SK-N-SH (cell line): ENCODE data around the gene TMCO4. TPM values are rescaled to one million over a fixed set of nuclear protein-coding genes. Genes with fewer than 3 reads are reported as not detected.
"Not testable (repeated sequence)": the region's sequence is repeated elsewhere in the genome, so short reads cannot be mapped to it uniquely, and the experiment has no call there.

Experiments
- CTCF ChIA-PET: fragments of 300-600, 350-600 bp; formaldehyde crosslinking; extraction: SDS; loops from one replicate; lab custom pipeline; 2021; lab: Yijun Ruan, JAX
- POLR2A ChIA-PET: fragments of 350-600 bp; sonication (Branson Sonifier 250); formaldehyde crosslinking; extraction: SDS; loops from one replicate; lab custom pipeline; 2020; ENCODE audit warnings: antibody characterized with exemption, inconsistent platforms; lab: Yijun Ruan, JAX
- DNase-seq: peaks from one replicate; pipeline ENCODE4 v3.0.0; 2012
- H2AFZ ChIP-seq: fragments of 200-600 bp; sonication (generic); 2 replicates; pipeline ENCODE4 v1.8.1; 2016; ENCODE audit warnings: antibody characterized with exemption, mild to moderate bottlenecking, low read depth
- H3F3A ChIP-seq: fragments of 200-600 bp; sonication (generic); replicated peaks from 2 replicates; pipeline ENCODE3; 2016; ENCODE audit warnings: antibody characterized with exemption, mild to moderate bottlenecking; ENCODE audit not compliant: insufficient read depth
- H3K27ac ChIP-seq, 2 experiments: fragments of 200-500 bp in 1 of 2; fragments of 200-600 bp in 1 of 2; sonication (Bioruptor generic) in 1 of 2; sonication (generic), shearing (Covaris generic) in 1 of 2; 2 replicates each; pipeline versions ENCODE4 v1.5.1 to v1.6.1; 2014 to 2016; ENCODE audit warnings: low read depth in 2 of 2, inconsistent platforms in 1 of 2, low read length in 1 of 2, mild to moderate bottlenecking in 1 of 2, mixed read lengths in 1 of 2
- H3K27me3 ChIP-seq: fragments of 200-600 bp; sonication (generic), shearing (Covaris generic); 2 replicates; pipeline ENCODE4 v1.6.1; 2016; ENCODE audit warnings: mixed run types; ENCODE audit not compliant: insufficient read depth
- H3K36me3 ChIP-seq, 2 experiments: fragments of 200-500 bp in 1 of 2; fragments of 200-600 bp in 1 of 2; sonication (Bioruptor generic) in 1 of 2; sonication (generic) in 1 of 2; replicated peaks in 1 of 2; 2 replicates each; pipeline versions ENCODE3 to v1.5.1; 2014 to 2016; ENCODE audit warnings: low read length in 1 of 2, mild to moderate bottlenecking in 1 of 2; ENCODE audit not compliant: insufficient read depth in 2 of 2, control insufficient read depth in 1 of 2
- H3K4me1 ChIP-seq, 2 experiments: fragments of 200-500 bp in 1 of 2; fragments of 200-600 bp in 1 of 2; sonication (Bioruptor generic) in 1 of 2; sonication (generic), shearing (Covaris generic) in 1 of 2; 2 replicates each; pipeline versions ENCODE4 v1.5.1 to v1.6.1; 2014 to 2016; ENCODE audit warnings: low read depth in 1 of 2, low read length in 1 of 2, mixed run types in 1 of 2; ENCODE audit not compliant: insufficient read depth in 2 of 2, control insufficient read depth in 1 of 2
- H3K4me2 ChIP-seq: fragments of 200-600 bp; sonication (generic), shearing (Covaris generic); 2 replicates; pipeline ENCODE4 v1.6.1; 2017; ENCODE audit warnings: mixed run types
- H3K4me3 ChIP-seq, 2 experiments: fragments of 200-500 bp in 1 of 2; fragments of 200-600 bp in 1 of 2; sonication (Bioruptor generic) in 1 of 2; sonication (generic), shearing (Covaris generic) in 1 of 2; 2 replicates each; pipeline versions ENCODE4 v1.5.1 to v1.8.1; 2014 to 2016; ENCODE audit warnings: low read depth in 2 of 2, inconsistent platforms in 1 of 2, low read length in 1 of 2, mild to moderate bottlenecking in 1 of 2, mixed read lengths in 1 of 2, moderate library complexity in 1 of 2
- H3K79me2 ChIP-seq: fragments of 200-600 bp; sonication (generic); 2 replicates; pipeline ENCODE4 v1.8.1; 2017; ENCODE audit warnings: mild to moderate bottlenecking; ENCODE audit not compliant: insufficient read depth
- H3K9ac ChIP-seq: fragments of 200-600 bp; sonication (generic); 2 replicates; pipeline ENCODE4 v1.6.1; 2017; ENCODE audit warnings: mixed run types
- H3K9me2 ChIP-seq: fragments of 200-600 bp; sonication (generic); 2 replicates; pipeline ENCODE4 v1.6.1; 2017; ENCODE audit warnings: mixed run types
- H3K9me3 ChIP-seq: fragments of 200-600 bp; sonication (generic); 2 replicates; pipeline ENCODE4 v1.6.1; 2017; ENCODE audit warnings: mixed run types, mild to moderate bottlenecking, moderate library complexity
- H4K20me1 ChIP-seq: fragments of 200-600 bp; sonication (generic); 2 replicates; pipeline ENCODE4 v1.6.1; 2017; ENCODE audit warnings: mild to moderate bottlenecking, mixed run types; ENCODE audit not compliant: insufficient read depth
- EZH2phosphoT487 ChIP-seq: fragments of 200-600 bp; sonication (generic); IDR thresholded peaks from 2 replicates; pipeline ENCODE4 v1.6.1; 2017; ENCODE audit warnings: low read depth, mixed run types, mild to moderate bottlenecking, antibody characterized with exemption, moderate library complexity, borderline replicate concordance
- JUND ChIP-seq: IDR thresholded peaks from 2 replicates; pipeline ENCODE4 v1.4.0; 2012
- MXI1 ChIP-seq: IDR thresholded peaks from 2 replicates; pipeline ENCODE4 v1.6.1; 2012; ENCODE audit warnings: mild to moderate bottlenecking, low read depth, low read length, improper control_type of control experiment
- RFX5 ChIP-seq: IDR thresholded peaks from 2 replicates; pipeline ENCODE4 v1.6.1; 2012; ENCODE audit warnings: mild to moderate bottlenecking, improper control_type of control experiment, low read length
- TAF1 ChIP-seq: IDR thresholded peaks from 2 replicates; pipeline ENCODE4 v1.6.1; 2012; ENCODE audit warnings: low read depth, mild to moderate bottlenecking, low read length, moderate library complexity, borderline replicate concordance
- WGBS: methylation state at CpG from one replicate; pipeline ENCODE4 v1.1.6; 2017; ENCODE audit warnings: low lambda C conversion rate; 5-methylcytosine and 5-hydroxymethylcytosine counted together
- polyA plus RNA-seq, 3 experiments: library from polyadenylated mRNA; depleted of rRNA; stranded (reverse); fragments of >200 nt; gene quantifications; 2 replicates each; pipeline ENCODE4 v1.2.3, GENCODE V29; 2012
- TF ChIP-seq, protein P1 (sequence below): IDR thresholded peaks from 2 replicates; pipeline ENCODE4 v1.6.1; 2012; ENCODE audit warnings: mild to moderate bottlenecking, low read depth, low read length, moderate library complexity
- TF ChIP-seq, protein P2 (sequence below): fragments of 150-350 bp; IDR thresholded peaks from 2 replicates; pipeline ENCODE4 v1.6.1; 2016; ENCODE audit warnings: mild to moderate bottlenecking, low read depth, low read length

Gene TMCO4
- polyA plus RNA-seq, 1 of the 3 experiments (the other 2 are of a cell fraction): 4.2 TPM

DNA sequence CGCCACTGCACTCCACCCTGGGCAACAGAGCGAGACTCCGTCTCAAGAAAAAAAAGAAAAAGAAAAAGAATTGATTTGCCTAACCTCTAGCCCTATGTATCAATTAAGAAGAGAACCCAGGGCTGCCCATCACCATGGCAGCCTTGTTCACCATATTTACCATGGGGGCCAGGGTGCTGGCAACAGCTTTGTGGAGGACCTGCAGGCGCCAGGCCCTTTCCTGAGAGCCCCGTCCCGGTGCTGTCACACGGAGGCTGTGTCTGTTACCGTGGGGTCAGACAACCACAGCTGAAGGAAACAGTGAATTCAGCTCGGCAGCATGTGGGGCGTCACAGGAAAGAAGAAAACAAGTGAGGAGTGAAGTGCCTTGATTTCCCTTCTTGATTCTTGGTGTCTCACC, 162.1 kb downstream of the TMCO4 start (continued):
- TF ChIP-seq, protein P1, sequence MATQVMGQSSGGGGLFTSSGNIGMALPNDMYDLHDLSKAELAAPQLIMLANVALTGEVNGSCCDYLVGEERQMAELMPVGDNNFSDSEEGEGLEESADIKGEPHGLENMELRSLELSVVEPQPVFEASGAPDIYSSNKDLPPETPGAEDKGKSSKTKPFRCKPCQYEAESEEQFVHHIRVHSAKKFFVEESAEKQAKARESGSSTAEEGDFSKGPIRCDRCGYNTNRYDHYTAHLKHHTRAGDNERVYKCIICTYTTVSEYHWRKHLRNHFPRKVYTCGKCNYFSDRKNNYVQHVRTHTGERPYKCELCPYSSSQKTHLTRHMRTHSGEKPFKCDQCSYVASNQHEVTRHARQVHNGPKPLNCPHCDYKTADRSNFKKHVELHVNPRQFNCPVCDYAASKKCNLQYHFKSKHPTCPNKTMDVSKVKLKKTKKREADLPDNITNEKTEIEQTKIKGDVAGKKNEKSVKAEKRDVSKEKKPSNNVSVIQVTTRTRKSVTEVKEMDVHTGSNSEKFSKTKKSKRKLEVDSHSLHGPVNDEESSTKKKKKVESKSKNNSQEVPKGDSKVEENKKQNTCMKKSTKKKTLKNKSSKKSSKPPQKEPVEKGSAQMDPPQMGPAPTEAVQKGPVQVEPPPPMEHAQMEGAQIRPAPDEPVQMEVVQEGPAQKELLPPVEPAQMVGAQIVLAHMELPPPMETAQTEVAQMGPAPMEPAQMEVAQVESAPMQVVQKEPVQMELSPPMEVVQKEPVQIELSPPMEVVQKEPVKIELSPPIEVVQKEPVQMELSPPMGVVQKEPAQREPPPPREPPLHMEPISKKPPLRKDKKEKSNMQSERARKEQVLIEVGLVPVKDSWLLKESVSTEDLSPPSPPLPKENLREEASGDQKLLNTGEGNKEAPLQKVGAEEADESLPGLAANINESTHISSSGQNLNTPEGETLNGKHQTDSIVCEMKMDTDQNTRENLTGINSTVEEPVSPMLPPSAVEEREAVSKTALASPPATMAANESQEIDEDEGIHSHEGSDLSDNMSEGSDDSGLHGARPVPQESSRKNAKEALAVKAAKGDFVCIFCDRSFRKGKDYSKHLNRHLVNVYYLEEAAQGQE: no peak
- TF ChIP-seq MXI1 (no peak), RFX5 (no peak), JUND (no peak)

DNA sequence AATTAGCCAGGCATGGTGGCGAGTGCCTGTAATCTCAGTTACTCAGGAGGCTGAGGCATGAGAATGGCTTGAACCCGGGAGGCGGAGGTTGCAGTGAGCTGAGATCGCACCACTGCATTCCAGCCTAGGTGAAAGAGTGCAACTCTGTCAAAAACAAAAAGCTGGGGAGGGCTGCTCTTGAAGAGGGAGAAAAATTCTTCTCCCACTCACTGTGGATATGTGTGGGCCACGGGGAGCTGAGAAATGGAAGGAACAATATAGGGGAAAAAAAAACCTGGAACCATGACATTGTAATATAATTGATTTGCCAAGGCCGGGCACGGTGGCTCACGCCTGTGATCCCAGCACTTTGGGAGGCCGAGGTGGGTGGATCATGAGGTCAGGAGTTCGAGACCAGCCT, 163.0 kb downstream of the TMCO4 start:
- peaks cover 0 to 11% of the 10 kb centered on the region in 2 experiments; a peak in 1 of 4 replicates for H3K4me1 ChIP-seq
- 80% methylated on average over 9 of the region's 10 CpGs for WGBS
- H3K27ac ChIP-seq, H3K79me2 ChIP-seq, H3K9me2 ChIP-seq, POLR2A ChIA-PET, H3K4me2 ChIP-seq, DNase-seq, H3K27me3 ChIP-seq, H3K9me3 ChIP-seq, H3F3A ChIP-seq, H3K4me3 ChIP-seq, H3K36me3 ChIP-seq, H3K9ac ChIP-seq, H2AFZ ChIP-seq, H4K20me1 ChIP-seq: not testable (repeated sequence)
- CTCF ChIA-PET: interaction anchor here (1.1 kb wide), 1 partner anchor 25 kb away, joined by 3 read pairs; no protein-coding TSS in a partner anchor

DNA sequence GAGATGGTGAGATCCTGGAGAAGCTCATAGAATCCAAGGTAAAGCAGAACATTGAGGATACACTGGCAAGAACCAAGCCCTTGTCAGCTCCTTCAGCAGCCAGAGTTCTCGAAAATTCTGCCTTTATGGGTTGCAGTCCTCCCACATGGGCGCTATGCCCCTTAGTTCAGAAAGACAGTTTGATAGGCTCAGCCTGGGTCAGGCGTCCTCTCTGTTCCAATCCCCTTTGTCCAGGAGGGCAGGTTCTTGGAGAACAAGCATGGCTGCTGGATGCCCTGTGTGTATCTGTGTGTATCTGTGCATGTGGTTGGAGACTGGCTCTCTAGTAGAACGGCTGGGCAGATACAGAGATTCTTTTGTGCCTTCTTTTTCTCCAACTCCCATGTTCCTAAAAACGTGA, 163.7 kb downstream of the TMCO4 start:
- no peaks in the 10 kb centered on the region for H3K36me3 ChIP-seq
- no peaks in the 10 kb centered on the region for H3K9me2 ChIP-seq
- no peaks in the 10 kb centered on the region for H3K79me2 ChIP-seq
- no peak for DNase-seq
- H3K9me3 ChIP-seq: no peaks in the 10 kb centered on the region
- H3K27me3 ChIP-seq: no peaks in the 10 kb centered on the region
- H3K4me2 ChIP-seq: no peak overlapping the region
- H3F3A ChIP-seq: peaks cover 3% of the 10 kb centered on the region
- TF ChIP-seq TAF1 (no peak), EZH2phosphoT487 (no peak)
- TF ChIP-seq, protein P2, sequence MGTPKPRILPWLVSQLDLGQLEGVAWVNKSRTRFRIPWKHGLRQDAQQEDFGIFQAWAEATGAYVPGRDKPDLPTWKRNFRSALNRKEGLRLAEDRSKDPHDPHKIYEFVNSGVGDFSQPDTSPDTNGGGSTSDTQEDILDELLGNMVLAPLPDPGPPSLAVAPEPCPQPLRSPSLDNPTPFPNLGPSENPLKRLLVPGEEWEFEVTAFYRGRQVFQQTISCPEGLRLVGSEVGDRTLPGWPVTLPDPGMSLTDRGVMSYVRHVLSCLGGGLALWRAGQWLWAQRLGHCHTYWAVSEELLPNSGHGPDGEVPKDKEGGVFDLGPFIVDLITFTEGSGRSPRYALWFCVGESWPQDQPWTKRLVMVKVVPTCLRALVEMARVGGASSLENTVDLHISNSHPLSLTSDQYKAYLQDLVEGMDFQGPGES: no peak
- ChIA-PET POLR2A (no interaction called here), CTCF (interaction anchor here (1.1 to 1.5 kb wide), 3 partner anchors 10 to 26 kb away, joined by 3 to 4 read pairs (median 3); no protein-coding TSS in a partner anchor)
- no peak overlapping the region for H2AFZ ChIP-seq
- H3K4me3 ChIP-seq: no peak overlapping the region
- H4K20me1 ChIP-seq: no peaks in the 10 kb centered on the region
- WGBS: 92% methylated on average over 5 of the region's 5 CpGs
- no peak overlapping the region for H3K27ac ChIP-seq
- peaks cover 0 to 11% of the 10 kb centered on the region in 2 experiments; a peak in 1 of 4 replicates for H3K4me1 ChIP-seq
- no peak overlapping the region for H3K9ac ChIP-seq
